ENCODE data around the gene MAP1LC3B2.

MAP1LC3B2 gene

DNA sequence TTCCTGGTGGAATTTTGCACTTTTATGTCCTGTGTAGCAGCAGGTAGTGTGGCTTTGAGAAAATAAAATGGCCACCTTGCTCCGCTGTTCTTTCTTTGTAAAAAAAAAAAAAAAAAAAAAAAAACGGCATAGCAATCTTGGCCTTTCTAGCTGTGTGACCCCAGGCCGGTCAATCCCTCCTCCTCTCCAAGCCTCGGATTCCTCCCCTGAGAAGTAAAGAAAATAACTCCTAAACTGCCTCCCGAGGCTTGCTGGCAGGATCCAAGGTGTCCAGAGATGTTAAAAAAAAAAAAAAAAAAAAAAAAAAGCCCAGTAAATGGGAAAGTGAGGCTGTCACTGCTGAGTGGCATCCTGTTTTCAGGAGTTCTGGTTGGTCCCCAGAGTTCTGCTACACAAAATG, 23.9 kb upstream of the MAP1LC3B2 start:
- H3K4me3 ChIP-seq (ENCODE audit: low read depth, low read length): no peak overlapping the region
- no peak for DNase-seq (ENCODE audit: low read depth)
- TF ChIP-seq, protein P1, sequence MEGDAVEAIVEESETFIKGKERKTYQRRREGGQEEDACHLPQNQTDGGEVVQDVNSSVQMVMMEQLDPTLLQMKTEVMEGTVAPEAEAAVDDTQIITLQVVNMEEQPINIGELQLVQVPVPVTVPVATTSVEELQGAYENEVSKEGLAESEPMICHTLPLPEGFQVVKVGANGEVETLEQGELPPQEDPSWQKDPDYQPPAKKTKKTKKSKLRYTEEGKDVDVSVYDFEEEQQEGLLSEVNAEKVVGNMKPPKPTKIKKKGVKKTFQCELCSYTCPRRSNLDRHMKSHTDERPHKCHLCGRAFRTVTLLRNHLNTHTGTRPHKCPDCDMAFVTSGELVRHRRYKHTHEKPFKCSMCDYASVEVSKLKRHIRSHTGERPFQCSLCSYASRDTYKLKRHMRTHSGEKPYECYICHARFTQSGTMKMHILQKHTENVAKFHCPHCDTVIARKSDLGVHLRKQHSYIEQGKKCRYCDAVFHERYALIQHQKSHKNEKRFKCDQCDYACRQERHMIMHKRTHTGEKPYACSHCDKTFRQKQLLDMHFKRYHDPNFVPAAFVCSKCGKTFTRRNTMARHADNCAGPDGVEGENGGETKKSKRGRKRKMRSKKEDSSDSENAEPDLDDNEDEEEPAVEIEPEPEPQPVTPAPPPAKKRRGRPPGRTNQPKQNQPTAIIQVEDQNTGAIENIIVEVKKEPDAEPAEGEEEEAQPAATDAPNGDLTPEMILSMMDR (IDR thresholded peaks at IDR 0.05; ENCODE audit: low read depth, low read length): no peak
- TF ChIP-seq POLR2A (IDR thresholded peaks at IDR 0.05; ENCODE audit: extremely low read depth, insufficient read length) (no peak), MYC (IDR thresholded peaks at IDR 0.05; ENCODE audit: low read depth, low read length) (no peak)
- TF ChIP-seq, protein P2, sequence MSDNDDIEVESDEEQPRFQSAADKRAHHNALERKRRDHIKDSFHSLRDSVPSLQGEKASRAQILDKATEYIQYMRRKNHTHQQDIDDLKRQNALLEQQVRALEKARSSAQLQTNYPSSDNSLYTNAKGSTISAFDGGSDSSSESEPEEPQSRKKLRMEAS (IDR thresholded peaks at IDR 0.05; ENCODE audit: low read depth, low read length): no peak

DNA sequence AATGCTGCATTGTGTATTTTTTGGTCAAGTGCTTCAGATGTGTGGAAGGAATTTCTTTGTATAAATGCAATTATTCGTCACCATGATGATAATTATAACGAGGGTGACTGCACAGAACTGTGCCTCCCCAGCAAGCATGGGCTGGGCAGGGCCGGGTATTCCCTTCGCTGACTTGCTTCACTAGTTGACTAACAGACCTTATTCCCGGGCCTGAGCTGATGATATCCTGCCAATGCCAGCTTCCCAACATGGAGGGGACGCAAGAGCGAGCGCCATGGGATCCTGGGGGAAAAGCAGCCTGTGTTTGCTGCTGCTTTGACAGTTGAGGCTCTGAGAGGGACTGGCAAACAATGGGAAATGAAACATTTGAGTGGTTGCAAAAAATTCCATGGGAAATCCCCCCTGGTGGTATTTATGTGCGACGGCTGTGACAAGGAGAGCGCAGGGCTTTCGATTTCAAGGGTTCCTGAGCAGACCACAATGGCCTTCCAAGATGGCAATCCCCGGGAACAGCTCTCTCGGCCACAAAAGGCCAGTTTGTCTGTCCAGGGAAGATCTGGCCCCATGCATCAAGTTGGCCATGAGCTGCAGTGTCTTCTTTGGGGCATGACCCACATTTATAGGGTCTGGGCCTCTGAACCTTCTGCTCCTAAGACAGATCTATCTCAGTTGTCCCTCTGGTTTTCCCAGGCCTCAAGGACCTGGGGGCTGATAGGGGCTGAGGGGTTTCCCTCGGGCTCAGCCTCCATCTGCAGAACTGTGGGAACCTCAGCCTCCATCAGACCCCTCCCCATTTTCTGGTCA, 21.9 kb upstream of the MAP1LC3B2 start:
- TF ChIP-seq, protein P2 (IDR thresholded peaks at IDR 0.05; ENCODE audit: low read depth, low read length): no peak
- TF ChIP-seq POLR2A (IDR thresholded peaks at IDR 0.05; ENCODE audit: extremely low read depth, insufficient read length): no peak
- TF ChIP-seq, protein P1 (IDR thresholded peaks at IDR 0.05; ENCODE audit: low read depth, low read length): no peak
- TF ChIP-seq MYC (IDR thresholded peaks at IDR 0.05; ENCODE audit: low read depth, low read length): no peak
- H3K4me3 ChIP-seq (ENCODE audit: low read depth, low read length): no peak overlapping the region
- no peak for DNase-seq (ENCODE audit: low read depth)

DNA sequence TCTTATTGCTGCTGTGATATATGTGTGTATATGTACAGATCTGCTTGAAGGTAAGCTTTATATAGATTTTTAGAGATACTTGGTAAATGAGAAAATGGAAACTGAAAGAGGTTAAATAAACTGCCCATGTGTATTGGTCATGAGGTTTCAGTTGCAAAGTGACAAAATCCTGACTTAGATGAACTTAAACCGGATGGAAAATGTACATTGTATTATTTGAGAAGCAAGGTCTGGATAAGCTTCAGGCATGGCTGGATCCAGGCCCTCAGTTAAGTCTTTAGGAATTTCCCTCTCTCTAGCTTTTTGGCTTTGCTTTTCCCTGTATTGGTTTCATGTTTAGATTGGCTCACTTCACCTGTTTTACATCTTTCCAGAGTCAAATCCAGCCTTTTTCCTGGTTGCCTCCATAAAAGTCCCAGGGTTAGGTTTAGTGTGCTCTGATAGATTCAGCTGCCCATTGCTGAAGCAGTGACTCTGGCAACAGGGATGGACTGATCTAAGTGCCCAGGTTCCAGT, 21.0 kb upstream of the MAP1LC3B2 start:
- no peak for TF ChIP-seq POLR2A (IDR thresholded peaks at IDR 0.05; ENCODE audit: extremely low read depth, insufficient read length)
- TF ChIP-seq, protein P2 (IDR thresholded peaks at IDR 0.05; ENCODE audit: low read depth, low read length): no peak
- TF ChIP-seq MYC (IDR thresholded peaks at IDR 0.05; ENCODE audit: low read depth, low read length): no peak
- TF ChIP-seq, protein P1 (IDR thresholded peaks at IDR 0.05; ENCODE audit: low read depth, low read length): no peak
- H3K4me3 ChIP-seq (ENCODE audit: low read depth, low read length): no peak overlapping the region
- no peak for DNase-seq (ENCODE audit: low read depth)

DNA sequence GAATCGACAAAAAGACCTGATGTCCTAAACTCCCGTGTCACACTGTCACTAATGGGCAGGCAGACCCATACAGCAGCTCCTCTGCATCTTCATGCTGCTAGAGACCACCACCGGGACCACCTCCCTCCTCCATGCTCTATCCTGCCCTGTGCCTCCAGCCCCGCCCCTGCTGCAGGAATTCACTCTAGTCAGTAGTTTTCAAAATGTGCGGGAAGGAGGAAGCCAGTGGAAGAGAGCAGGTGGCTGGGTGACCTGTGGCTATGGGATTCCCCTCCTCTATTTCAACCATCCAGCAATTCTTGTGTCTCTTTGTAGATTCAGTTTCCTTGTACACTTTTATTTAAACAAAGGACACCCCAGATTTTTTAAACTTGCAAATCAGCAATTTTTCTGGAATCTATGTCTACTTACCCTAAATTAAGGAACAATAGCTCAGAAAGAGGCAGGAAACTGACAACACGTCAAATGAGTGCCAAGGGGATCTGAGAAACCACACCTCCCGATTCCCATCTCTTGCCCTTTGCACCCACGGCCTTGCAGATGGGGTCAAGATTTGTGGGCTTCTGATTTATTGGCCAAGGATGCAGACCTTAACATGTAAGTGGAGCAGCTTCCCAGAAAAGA, 20.4 kb upstream of the MAP1LC3B2 start:
- TF ChIP-seq, protein P1 (IDR thresholded peaks at IDR 0.05; ENCODE audit: low read depth, low read length): no peak
- TF ChIP-seq MYC (IDR thresholded peaks at IDR 0.05; ENCODE audit: low read depth, low read length) (no peak), POLR2A (IDR thresholded peaks at IDR 0.05; ENCODE audit: extremely low read depth, insufficient read length) (no peak)
- TF ChIP-seq, protein P2 (IDR thresholded peaks at IDR 0.05; ENCODE audit: low read depth, low read length): no peak
- no peak for DNase-seq (ENCODE audit: low read depth)
- H3K4me3 ChIP-seq (ENCODE audit: low read depth, low read length): no peak overlapping the region

DNA sequence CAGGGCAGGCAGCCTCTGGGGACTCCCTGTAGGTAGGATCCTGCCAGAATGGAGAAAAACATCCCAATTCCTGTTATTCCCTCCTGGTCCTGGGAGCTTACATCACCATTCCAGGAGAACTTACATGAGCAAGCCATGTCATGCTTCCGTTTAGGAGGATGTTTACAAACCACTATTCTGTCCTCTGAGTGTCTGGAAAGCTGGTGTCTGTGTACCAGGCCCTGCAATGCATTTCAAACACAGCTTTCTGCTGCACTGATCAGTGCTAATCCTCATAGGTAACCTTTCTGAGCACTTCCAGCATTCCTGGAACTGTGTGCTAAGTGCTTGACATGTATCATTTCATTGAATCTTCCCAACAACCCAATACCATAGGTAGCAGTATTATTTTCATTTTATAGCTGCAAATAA, 19.8 kb upstream of the MAP1LC3B2 start:
- TF ChIP-seq POLR2A (IDR thresholded peaks at IDR 0.05; ENCODE audit: extremely low read depth, insufficient read length) (no peak), MYC (IDR thresholded peaks at IDR 0.05; ENCODE audit: low read depth, low read length) (no peak)
- TF ChIP-seq, protein P2 (IDR thresholded peaks at IDR 0.05; ENCODE audit: low read depth, low read length): no peak
- TF ChIP-seq, protein P1 (IDR thresholded peaks at IDR 0.05; ENCODE audit: low read depth, low read length): no peak
- DNase-seq (ENCODE audit: low read depth): no peak
- H3K4me3 ChIP-seq (ENCODE audit: low read depth, low read length): no peak overlapping the region
